Measurements from ENCODE around the gene SRSF1.

SRSF1 gene

GRCh38 chr17:58010067-58010799 is 3.2 kb upstream of the SRSF1 start:
- no peak for DNase-seq

- DNase-seq: no peak
These were observed 998 bp upstream of the SRSF1 start for GRCh38 chr17:58007781-58008706.

GRCh38 chr17:58006560-58006923 is 504 bp downstream of the SRSF1 start:
- DNase-seq: peak; percentile 57 to 81 (median 68)

GRCh38 chr17:58005728-58006559 is 1.1 kb downstream of the SRSF1 start:
- DNase-seq: no peak

- no peak for DNase-seq
These were observed 1.9 kb downstream of the SRSF1 start for GRCh38 chr17:58005031-58005727.

- no peak for DNase-seq
These were observed 3.0 kb downstream of the SRSF1 start for GRCh38 chr17:58004060-58004459.

GRCh38 chr17:58002973-58003372 is 4.1 kb downstream of the SRSF1 start:
- no peak for DNase-seq

- no peak for DNase-seq
These were observed 4.7 kb downstream of the SRSF1 start for GRCh38 chr17:58002154-58002948.

GRCh38 chr17:58001461-58002124 is 5.5 kb downstream of the SRSF1 start:
- DNase-seq: no peak

- DNase-seq: peak; percentile 50 to 88 (median 76)
These were observed 7.5 kb downstream of the SRSF1 start for GRCh38 chr17:57999496-58000017.

- no peak for DNase-seq
These were observed 8.0 kb downstream of the SRSF1 start for GRCh38 chr17:57999010-57999495.

GRCh38 chr17:57997085-57997809 is 9.8 kb downstream of the SRSF1 start:
- no peak for DNase-seq

GRCh38 chr17:57995076-57995956 is 11.7 kb downstream of the SRSF1 start:
- peak; percentile 73 to 81 (median 78) for DNase-seq

- DNase-seq: no peak
These were observed 12.6 kb downstream of the SRSF1 start for GRCh38 chr17:57994436-57994835.

GRCh38 chr17:57993471-57994365 is 13.3 kb downstream of the SRSF1 start:
- peak in 3 of 4 experiments; percentile 12 to 39 (median 27) for DNase-seq

GRCh38 chr17:57991537-57991936 is 15.5 kb downstream of the SRSF1 start:
- DNase-seq: no peak

- no peak for DNase-seq
These were observed 17.0 kb downstream of the SRSF1 start for GRCh38 chr17:57990037-57990436.

Measured in suppressor macrophage (primary cell).